IMR-90 (cell line): ENCODE data around the gene RPL10. TPM values are rescaled to one million over a fixed set of nuclear protein-coding genes. Genes with fewer than 3 reads are reported as not detected.

ENCODE experiments used
- ATAC-seq: fragments of 200-7000 bp; cut with Tn5 transposase; 2 replicates; pipeline ENCODE4 v1.9.1; 2020; ENCODE audit warnings: low read depth, mild to moderate bottlenecking, moderate library complexity
- BruUV-seq: library from RNA; stranded (reverse); fragments of 400-500 nt; replicated peaks from 2 replicates; lab custom pipeline; 2021; lab: Mats Ljungman, UMichigan
- CTCF ChIA-PET: fragments of 300-600 bp; formaldehyde crosslinking; extraction: SDS; loops from one replicate; lab custom pipeline; 2021; ENCODE audit warnings: antibody characterized with exemption; lab: Yijun Ruan, JAX
- POLR2A ChIA-PET: fragments of 300-600 bp; sonication (Branson Sonifier 250); formaldehyde crosslinking; loops from one replicate; lab custom pipeline; 2022; ENCODE audit warnings: antibody characterized with exemption; ENCODE audit not compliant: unreplicated experiment; lab: Charles Lee
- DNase-seq: peaks from one replicate; pipeline ENCODE4 v3.0.0; 2013
- H2AFZ ChIP-seq: replicated peaks from 2 replicates; pipeline ENCODE3; 2013; ENCODE audit warnings: low read length, mild to moderate bottlenecking; ENCODE audit not compliant: poor library complexity
- H2AK5ac ChIP-seq: 2 replicates; pipeline ENCODE4 v1.6.1; 2013; ENCODE audit warnings: low read depth, low read length, inconsistent platforms
- H2AK9ac ChIP-seq: replicated peaks from 2 replicates; pipeline ENCODE3; 2013; ENCODE audit warnings: mild to moderate bottlenecking, low read depth, low read length, moderate library complexity; ENCODE audit not compliant: poor library complexity
- H2BK120ac ChIP-seq: 2 replicates; pipeline ENCODE4 v1.6.1; 2013; ENCODE audit warnings: low read depth, low read length, inconsistent platforms
- H2BK15ac ChIP-seq: 3 replicates; pipeline ENCODE4 v1.6.1; 2013; ENCODE audit warnings: low read depth, low read length, inconsistent platforms
- H2BK20ac ChIP-seq: 2 replicates; pipeline ENCODE4 v1.6.1; 2013; ENCODE audit warnings: low read depth, mild to moderate bottlenecking, inconsistent platforms, low read length, moderate library complexity
- H2BK5ac ChIP-seq: 2 replicates; pipeline ENCODE4 v1.6.1; 2013; ENCODE audit warnings: mild to moderate bottlenecking, low read depth, low read length, inconsistent platforms; ENCODE audit not compliant: poor library complexity, severe bottlenecking
- H3K14ac ChIP-seq: replicated peaks from 2 replicates; pipeline ENCODE4 v1.6.1; 2013; ENCODE audit warnings: low read depth, low read length, inconsistent platforms
- H3K18ac ChIP-seq: 2 replicates; pipeline ENCODE4 v1.6.1; 2013; ENCODE audit warnings: low read depth, low read length, control low read depth
- H3K23ac ChIP-seq: 2 replicates; pipeline ENCODE4 v1.6.1; 2013; ENCODE audit warnings: low read depth, low read length, inconsistent platforms
- H3K27ac ChIP-seq: 2 replicates; pipeline ENCODE4 v1.5.1; 2013; ENCODE audit warnings: mild to moderate bottlenecking, control low read depth, low read length; ENCODE audit not compliant: insufficient read depth
- H3K27me3 ChIP-seq: 2 replicates; pipeline ENCODE4 v1.6.1; 2013; ENCODE audit warnings: low read length; ENCODE audit not compliant: control insufficient read depth, insufficient read depth
- H3K36me3 ChIP-seq: 2 replicates; pipeline ENCODE4 v1.6.1; 2013; ENCODE audit warnings: low read length, mixed read lengths; ENCODE audit not compliant: control insufficient read depth, insufficient read depth
- H3K4ac ChIP-seq: 2 replicates; pipeline ENCODE4 v1.6.1; 2013; ENCODE audit warnings: low read depth, low read length, inconsistent platforms
- H3K4me1 ChIP-seq: 2 replicates; pipeline ENCODE4 v1.6.1; 2013; ENCODE audit warnings: low read length, mixed read lengths; ENCODE audit not compliant: control insufficient read depth, insufficient read depth
- H3K4me2 ChIP-seq: 2 replicates; pipeline ENCODE4 v1.6.1; 2013; ENCODE audit warnings: low read depth, mild to moderate bottlenecking, control low read depth, low read length, moderate library complexity
- H3K4me3 ChIP-seq: 2 replicates; pipeline ENCODE4 v1.5.1; 2013; ENCODE audit warnings: low read depth, mild to moderate bottlenecking, control low read depth, low read length, moderate library complexity; ENCODE audit not compliant: insufficient read depth
- H3K56ac ChIP-seq: 2 replicates; pipeline ENCODE4 v1.6.1; 2013; ENCODE audit warnings: low read length, inconsistent platforms; ENCODE audit not compliant: insufficient read depth; ENCODE audit errors: extremely low read depth
- H3K79me1 ChIP-seq, 2 experiments: 2 replicates each; pipeline ENCODE4 v1.6.1; 2013; ENCODE audit warnings: low read length in 2 of 2, inconsistent platforms in 1 of 2, low read depth in 1 of 2
- H3K9ac ChIP-seq: 2 replicates; pipeline ENCODE4 v1.6.1; 2013; ENCODE audit warnings: low read depth, low read length, control low read depth
- H3K9me1 ChIP-seq: 2 replicates; pipeline ENCODE4 v1.6.1; 2013; ENCODE audit warnings: low read length, inconsistent platforms; ENCODE audit not compliant: insufficient read depth
- H3K9me3 ChIP-seq: 2 replicates; pipeline ENCODE4 v1.6.1; 2013; ENCODE audit warnings: low read length; ENCODE audit not compliant: control insufficient read depth, insufficient read depth
- H4K20me1 ChIP-seq: 2 replicates; pipeline ENCODE4 v1.6.1; 2013; ENCODE audit warnings: low read length, inconsistent platforms; ENCODE audit not compliant: insufficient read depth
- H4K5ac ChIP-seq: 2 replicates; pipeline ENCODE4 v1.6.1; 2013; ENCODE audit warnings: mild to moderate bottlenecking, low read depth, low read length, control low read depth
- H4K8ac ChIP-seq, 2 experiments: 2 replicates each; pipeline ENCODE4 v1.6.1; 2013; ENCODE audit warnings: low read depth in 2 of 2, low read length in 2 of 2, control low read depth in 1 of 2, inconsistent platforms in 1 of 2
- H4K91ac ChIP-seq: 2 replicates; pipeline ENCODE4 v1.6.1; 2013; ENCODE audit warnings: low read depth, low read length, inconsistent platforms; ENCODE audit not compliant: insufficient read depth
- BHLHE40 ChIP-seq: fragments of 150-350 bp; IDR thresholded peaks from 2 replicates; pipeline ENCODE4 v1.6.1; 2016; ENCODE audit warnings: mild to moderate bottlenecking, low read depth, low read length
- CEBPB ChIP-seq: IDR thresholded peaks from 2 replicates; pipeline ENCODE4 v1.6.1; 2012; ENCODE audit warnings: low read depth, low read length, improper control_type of control experiment
- CHD1 ChIP-seq: IDR thresholded peaks from 2 replicates; pipeline ENCODE4 v1.6.1; 2012; ENCODE audit warnings: low read depth, low read length, improper control_type of control experiment
- CTCF ChIP-seq: conservative IDR thresholded peaks from 2 replicates; pipeline ENCODE4 v1.5.1; 2012; ENCODE audit warnings: mild to moderate bottlenecking, low read depth, low read length, improper control_type of control experiment
- ELK1 ChIP-seq: fragments of 150-350 bp; IDR thresholded peaks from 2 replicates; pipeline ENCODE4 v1.6.1; 2016; ENCODE audit warnings: low read depth, mild to moderate bottlenecking, low read length, moderate library complexity, borderline replicate concordance
- FOS ChIP-seq: fragments of 150-350 bp; IDR thresholded peaks from 2 replicates; pipeline ENCODE4 v1.6.1; 2016; ENCODE audit warnings: low read depth, low read length
- MAFK ChIP-seq: IDR thresholded peaks from 2 replicates; pipeline ENCODE4 v1.6.1; 2012; ENCODE audit warnings: low read depth, low read length, improper control_type of control experiment
- MAZ ChIP-seq: IDR thresholded peaks from 2 replicates; pipeline ENCODE4 v1.6.1; 2012; ENCODE audit warnings: low read depth, mild to moderate bottlenecking, low read length, improper control_type of control experiment, moderate library complexity, borderline replicate concordance
- MXI1 ChIP-seq: IDR thresholded peaks from 2 replicates; pipeline ENCODE4 v1.6.1; 2012; ENCODE audit warnings: low read depth, mild to moderate bottlenecking, low read length, moderate library complexity, borderline replicate concordance
- POLR2A ChIP-seq: IDR thresholded peaks from 2 replicates; pipeline ENCODE4 v1.6.1; 2012; ENCODE audit warnings: mild to moderate bottlenecking, low read depth, low read length
- RAD21 ChIP-seq: IDR thresholded peaks from 2 replicates; pipeline ENCODE4 v1.6.1; 2012; ENCODE audit warnings: low read length, improper control_type of control experiment
- RCOR1 ChIP-seq: IDR thresholded peaks from 2 replicates; pipeline ENCODE4 v1.6.1; 2012; ENCODE audit warnings: mild to moderate bottlenecking, low read length, improper control_type of control experiment; ENCODE audit not compliant: insufficient replicate concordance
- RFX5 ChIP-seq: IDR thresholded peaks from 2 replicates; pipeline ENCODE4 v1.8.0; 2012; ENCODE audit warnings: low read depth, mild to moderate bottlenecking, low read length, moderate library complexity
- SMC3 ChIP-seq: fragments of 150-350 bp; IDR thresholded peaks from 2 replicates; pipeline ENCODE4 v1.6.1; 2016; ENCODE audit warnings: low read depth, mild to moderate bottlenecking, antibody characterized with exemption, low read length, moderate library complexity
- USF2 ChIP-seq: fragments of 150-350 bp; IDR thresholded peaks from 2 replicates; pipeline ENCODE4 v1.6.1; 2017; ENCODE audit warnings: mild to moderate bottlenecking, antibody characterized with exemption, low read length, low read depth
- WGBS, 2 experiments: methylation state at CpG; one replicate each; pipeline versions ENCODE4 v1.1.5 to v1.1.7; 2013; ENCODE audit warnings: missing lambda C conversion rate in 2 of 2; ENCODE audit not compliant: insufficient read length in 1 of 2; ENCODE audit errors: extremely low coverage in 2 of 2; 5-methylcytosine and 5-hydroxymethylcytosine counted together
- dilution Hi-C: fragments of 300-500 bp; cut with HindIII; formaldehyde crosslinking; loops from one replicate; pipeline ENCODE4 v1.14.3; 2018; ENCODE audit warnings: low sequenced_read_pairs; ENCODE audit not compliant: unreplicated experiment
- in situ Hi-C: fragments of 300-500 bp; cut with MboI; formaldehyde crosslinking; loops from 3 replicates; pipeline ENCODE4 v1.14.3; 2019; ENCODE audit warnings: low sequenced_read_pairs, inconsistent platforms, mixed read lengths
- intact Hi-C: fragments of 100-400 bp; cut with micrococcal nuclease; formaldehyde crosslinking; loops from 2 replicates; pipeline ENCODE4 v1.10.0; 2022
- polyA plus RNA-seq, 3 experiments: library from polyadenylated mRNA; depleted of rRNA; stranded (reverse); fragments of >200 nt; gene quantifications; 2 replicates each; pipeline ENCODE4 v1.2.3, GENCODE V29; 2012; ENCODE audit warnings: low replicate concordance in 1 of 3
- total RNA-seq: library from RNA; depleted of rRNA; stranded (reverse); fragments of >200 nt; gene quantifications from 2 replicates; pipeline ENCODE4 v1.2.3, GENCODE V29; 2012

The RPL10 gene
- total and polyA plus RNA-seq, 2 of the 4 experiments (the other 2 are of a cell fraction): 1,582 to 7,467 TPM

GRCh38 chrX:154359362-154360154 lies 38.6 kb upstream of the RPL10 start:
- no peaks in the 10 kb centered on the region for H3K9me3 ChIP-seq
- CTCF ChIA-PET: no interaction called here
- H3K14ac ChIP-seq: no peak overlapping the region
- ATAC-seq (no peak), DNase-seq (no peak)
- H2BK120ac ChIP-seq: no peak overlapping the region
- in situ Hi-C loops: no loop called here
- no peak overlapping the region for H3K56ac ChIP-seq
- H3K9me1 ChIP-seq: no peaks in the 10 kb centered on the region; the same call in 1 of the 2 replicates
- no peak overlapping the region for H4K91ac ChIP-seq
- dilution Hi-C loops: no loop called here
- intact Hi-C loops: no loop called here
- no peak overlapping the region for H2AFZ ChIP-seq
- H3K4me2 ChIP-seq: no peak overlapping the region
- no peak overlapping the region for H3K4ac ChIP-seq
- H2BK20ac ChIP-seq: no peak overlapping the region
- POLR2A ChIA-PET: no interaction called here
- H4K5ac ChIP-seq: no peak overlapping the region
- H3K27me3 ChIP-seq: no peaks in the 10 kb centered on the region
- peaks cover 90% of the 10 kb centered on the region for H3K36me3 ChIP-seq
- H3K18ac ChIP-seq: no peak overlapping the region
- H3K79me1 ChIP-seq: peaks cover 7 to 33% of the 10 kb centered on the region in 2 experiments; a peak in 1 of 4 replicates
- H4K20me1 ChIP-seq: peaks cover 99% of the 10 kb centered on the region
- no peak overlapping the region for H2BK15ac ChIP-seq
- no peak overlapping the region for H4K8ac ChIP-seq
- no peak overlapping the region for H3K27ac ChIP-seq
- no peak overlapping the region for H2BK5ac ChIP-seq
- no peak overlapping the region for H3K9ac ChIP-seq
- H3K4me1 ChIP-seq: no peaks in the 10 kb centered on the region
- H3K23ac ChIP-seq: no peak overlapping the region
- BruUV-seq: TSS peak; percentile 81
- H3K4me3 ChIP-seq: no peak overlapping the region
- H2AK5ac ChIP-seq: no peak overlapping the region
- 91% methylated on average over 23 of the region's 41 CpGs; no CpG with 5 or more reads in 1 of the 2 experiments for WGBS, 2 experiments
- no peak overlapping the region for H2AK9ac ChIP-seq
- no peak for TF ChIP-seq MXI1
- no peak for TF ChIP-seq MAZ
- no peak for TF ChIP-seq USF2
- TF ChIP-seq CHD1: no peak
- TF ChIP-seq CEBPB: no peak
- TF ChIP-seq RCOR1: no peak
- TF ChIP-seq POLR2A: no peak
- TF ChIP-seq RAD21: no peak
- TF ChIP-seq ELK1: no peak
- no peak for TF ChIP-seq BHLHE40
- no peak for TF ChIP-seq RFX5
- no peak for TF ChIP-seq CTCF
- TF ChIP-seq FOS: no peak
- TF ChIP-seq MAFK: no peak
- TF ChIP-seq SMC3: no peak
